Activated CD4-positive, alpha-beta T cell treated with anti-CD3 and anti-CD28 coated beads, Interleukin-2, amount 50 U/mL, for 24 hours (primary cell): ENCODE measurements around the gene KMT2E.
"Not testable (repeated sequence)": the region's sequence is repeated elsewhere in the genome, so short reads cannot be mapped to it uniquely, and the experiment has no call there.

Experiments
- DNase-seq, 2 donors: peaks; one replicate each; pipeline ENCODE4 v3.0.0-alpha.2; 2020; ENCODE audit warnings: low read depth in 1 of 2, low spot score in 1 of 2

Gene KMT2E

DNA sequence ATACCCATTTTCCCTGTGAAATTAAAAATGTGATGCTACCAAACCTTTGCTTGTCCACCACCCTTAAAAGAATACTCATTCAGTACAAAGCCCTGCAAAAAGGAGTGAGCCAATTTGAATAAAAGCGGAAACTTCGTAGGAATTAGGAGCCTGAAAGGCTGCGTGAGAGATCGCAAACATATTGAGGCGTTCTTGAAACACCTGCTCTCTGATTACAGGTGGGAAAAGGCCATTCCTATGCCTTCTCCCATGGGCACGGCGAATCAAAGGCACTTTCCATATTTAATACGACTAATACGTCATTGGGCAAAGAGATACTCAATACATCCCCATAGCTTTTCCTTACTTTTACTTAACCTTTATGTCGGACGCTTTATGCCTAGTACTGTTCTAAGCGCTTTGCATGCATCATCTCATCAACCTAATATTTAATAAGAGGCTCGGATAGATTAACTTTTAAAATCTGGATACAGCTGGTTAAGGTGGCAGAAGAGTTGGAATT is 30.9 kb upstream of the KMT2E start:
- DNase-seq: no peak

DNA sequence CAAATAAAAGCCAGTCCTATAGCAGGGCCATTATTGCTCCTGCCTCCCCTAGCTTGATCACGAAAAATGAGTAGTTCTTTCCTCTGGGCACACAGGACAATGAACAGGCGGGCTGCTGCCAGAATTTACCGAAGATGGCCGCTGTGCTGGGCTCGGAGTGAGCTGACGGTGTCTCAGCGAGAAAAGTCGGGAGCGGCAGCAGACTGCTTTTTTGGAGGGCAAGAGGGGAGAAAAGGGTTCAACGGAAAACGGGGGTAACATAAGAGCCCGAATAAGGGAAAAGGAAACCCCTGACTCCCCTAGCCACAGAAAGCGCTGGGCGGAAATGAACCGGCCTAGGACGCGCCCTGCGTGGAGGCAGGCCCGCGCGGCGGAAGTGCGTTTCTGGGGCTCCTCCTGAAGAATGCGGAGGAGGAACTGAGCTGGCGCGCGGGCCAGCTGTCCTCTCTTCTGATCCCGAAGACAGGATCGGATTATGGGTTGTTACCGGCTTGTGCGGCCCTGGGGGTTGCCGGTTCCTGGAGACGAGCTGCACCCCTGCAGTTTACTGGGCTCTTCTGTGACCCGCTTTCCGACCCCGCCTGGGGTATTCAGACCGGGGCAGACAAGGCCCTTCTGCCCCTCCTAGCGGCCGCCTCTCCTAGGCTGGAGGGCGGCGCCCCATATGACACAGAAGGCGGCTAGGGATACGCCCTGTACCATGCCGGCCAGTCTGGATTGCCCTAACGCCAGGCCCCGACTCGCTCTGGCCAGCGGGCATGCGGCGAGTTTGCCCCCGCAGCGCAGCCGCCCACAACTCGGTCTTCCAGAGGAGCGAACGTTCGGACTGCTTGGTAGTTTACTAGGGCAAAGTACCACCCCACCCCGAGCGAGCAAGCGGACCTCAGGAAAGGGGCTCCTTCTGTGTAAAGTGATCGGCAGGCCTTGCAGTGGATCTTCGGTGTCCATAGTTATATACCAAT is 30.1 kb upstream of the KMT2E start:
- DNase-seq: peak; percentile 73 to 81

DNA sequence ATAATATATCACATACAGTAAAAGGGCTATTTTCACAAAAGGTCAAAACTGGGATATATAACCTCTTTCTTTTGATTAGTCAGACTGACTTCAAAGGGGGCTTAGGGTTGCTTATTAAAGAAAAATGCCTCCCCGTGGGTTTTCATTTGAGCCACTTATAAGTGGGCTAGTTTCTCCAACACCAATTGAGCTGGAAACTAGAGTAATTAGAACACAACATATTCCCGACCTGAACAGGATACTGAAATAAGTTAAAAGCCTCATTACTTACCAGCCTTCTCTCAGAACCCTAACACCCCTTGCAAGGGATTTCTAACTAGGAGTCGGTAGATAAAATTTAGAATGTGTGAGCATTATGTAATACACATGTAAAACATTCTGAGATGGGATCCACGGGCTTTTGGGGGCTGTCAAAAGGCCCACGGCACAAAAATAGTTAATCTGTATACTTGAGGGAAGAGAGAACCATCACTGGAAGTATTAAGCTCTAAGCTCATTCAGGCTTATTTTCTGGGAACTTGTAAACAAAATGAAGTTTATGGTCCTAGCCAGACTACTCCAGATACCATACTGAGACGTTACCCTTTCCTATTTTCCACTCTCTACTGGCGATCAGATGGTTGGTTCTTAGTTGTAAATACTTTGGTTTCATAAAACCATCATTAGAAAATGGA is 29.3 kb upstream of the KMT2E start:
- DNase-seq: no peak

- DNase-seq: no peak
Observed at GRCh38 chr7:104985259-104985617, 28.8 kb upstream of the KMT2E start.

DNA sequence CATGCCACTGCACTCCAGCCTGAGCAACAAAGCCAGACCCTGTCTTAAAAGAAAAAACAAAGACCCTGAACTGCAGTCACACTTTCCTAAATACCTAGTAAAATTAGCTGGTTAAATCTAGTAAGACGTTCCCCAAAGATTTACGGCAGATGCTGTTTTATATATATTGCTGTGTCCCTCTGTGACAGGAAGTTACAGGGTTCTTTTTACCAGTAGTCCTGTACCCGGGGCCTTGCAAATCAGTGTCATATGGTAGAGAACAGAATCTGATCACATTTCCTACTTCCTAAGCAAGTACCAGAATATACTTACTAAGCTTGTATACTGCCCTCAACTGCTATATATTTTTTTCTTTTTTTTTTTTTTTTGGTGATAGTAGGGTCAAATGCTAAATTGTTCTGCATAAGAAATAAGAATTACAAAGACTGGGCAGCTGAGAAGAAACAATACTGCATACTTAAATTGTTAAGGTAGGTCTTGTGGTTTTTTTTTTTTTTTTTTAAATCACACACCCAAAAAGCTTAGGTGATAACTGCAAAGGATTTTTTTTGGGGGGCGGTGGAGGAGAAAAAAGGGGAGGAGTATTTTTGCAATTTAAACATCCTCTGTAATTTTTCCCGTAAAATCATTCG is 27.3 kb upstream of the KMT2E start:
- no peak for DNase-seq

GRCh38 chr7:104987403-104987802 is 26.6 kb upstream of the KMT2E start:
- not testable (repeated sequence) for DNase-seq

DNA sequence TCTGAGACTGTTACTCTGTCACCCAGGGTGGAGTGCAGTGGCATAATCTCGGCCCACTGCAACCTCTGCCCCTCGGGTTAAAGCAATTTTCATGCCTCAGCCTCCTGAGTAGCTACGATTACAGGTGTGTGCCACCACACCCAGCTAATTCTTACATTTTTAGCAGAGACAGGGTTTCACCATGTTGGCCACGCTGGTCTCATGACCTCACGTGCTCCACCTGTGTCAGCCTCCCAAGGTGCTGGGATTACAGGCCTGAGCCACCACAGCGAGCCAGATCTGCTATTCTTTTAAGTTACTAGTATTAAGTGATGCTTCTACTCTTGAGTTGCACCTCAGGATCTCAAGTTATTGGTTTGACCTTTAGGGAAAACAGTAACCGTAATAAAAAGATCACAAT is 23.0 kb upstream of the KMT2E start:
- no peak for DNase-seq

GRCh38 chr7:104992306-104992705 is 21.7 kb upstream of the KMT2E start:
- DNase-seq: no peak

DNA sequence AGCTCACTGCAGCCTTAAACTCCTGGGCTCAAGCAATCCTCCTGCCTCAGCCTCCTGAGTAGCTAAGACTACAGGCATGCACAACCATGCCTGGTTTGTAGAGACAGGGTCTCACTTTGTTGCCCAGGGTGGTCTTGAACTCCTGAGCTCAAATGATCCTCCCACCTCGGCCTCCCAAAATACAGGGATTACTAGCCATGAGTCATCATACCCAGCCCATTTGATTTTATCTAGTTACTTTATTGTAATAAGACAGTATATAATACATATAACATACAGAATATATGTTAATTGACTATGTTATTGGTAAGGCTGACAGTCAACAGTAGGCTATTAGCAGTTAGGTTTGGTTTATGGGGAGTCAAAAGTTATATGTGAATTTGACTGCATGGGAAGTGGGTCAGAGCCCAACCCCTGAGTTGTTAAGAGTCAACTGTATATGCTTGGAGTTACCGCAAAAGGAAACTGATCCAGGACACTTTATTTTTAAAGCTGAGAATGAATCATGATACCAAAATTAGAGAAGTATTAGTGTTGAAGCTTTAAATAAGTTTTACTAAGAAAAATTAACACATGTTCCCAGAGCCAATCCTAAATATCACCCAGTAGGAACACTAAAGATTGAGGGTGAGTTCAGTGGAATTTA is 20.7 kb upstream of the KMT2E start:
- no peak for DNase-seq

- no peak for DNase-seq
Observed at GRCh38 chr7:104998040-104998752, 15.8 kb upstream of the KMT2E start.

DNA sequence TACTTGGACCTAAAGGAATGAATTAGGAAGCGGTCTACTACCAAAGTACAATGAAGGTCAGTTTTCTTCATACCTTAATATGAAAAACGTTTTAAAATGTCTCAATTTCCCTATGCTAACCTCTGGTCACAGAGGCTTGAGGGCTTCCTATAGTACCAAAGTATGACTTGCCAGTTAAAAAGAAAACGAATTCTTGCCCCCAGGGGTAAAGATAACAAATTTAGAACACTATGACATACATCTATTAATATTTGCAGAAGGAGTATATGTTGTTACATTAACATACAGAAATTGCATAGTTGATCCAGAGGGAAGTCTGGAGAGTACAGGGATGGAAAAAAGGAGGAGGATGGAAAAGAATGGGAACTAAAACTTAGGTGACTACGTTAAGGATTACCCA is 13.8 kb upstream of the KMT2E start:
- no peak for DNase-seq

GRCh38 chr7:105000927-105001336 is 13.1 kb upstream of the KMT2E start:
- no peak for DNase-seq

GRCh38 chr7:105001652-105002184 is 12.3 kb upstream of the KMT2E start:
- no peak for DNase-seq

- peak in 1 of 2 donors; percentile 25 for DNase-seq
Observed at GRCh38 chr7:105003275-105003674, 10.7 kb upstream of the KMT2E start.

GRCh38 chr7:105003872-105004510 is 10.0 kb upstream of the KMT2E start:
- DNase-seq: no peak

GRCh38 chr7:105005006-105005405 is 9.0 kb upstream of the KMT2E start:
- DNase-seq: not testable (repeated sequence)

DNA sequence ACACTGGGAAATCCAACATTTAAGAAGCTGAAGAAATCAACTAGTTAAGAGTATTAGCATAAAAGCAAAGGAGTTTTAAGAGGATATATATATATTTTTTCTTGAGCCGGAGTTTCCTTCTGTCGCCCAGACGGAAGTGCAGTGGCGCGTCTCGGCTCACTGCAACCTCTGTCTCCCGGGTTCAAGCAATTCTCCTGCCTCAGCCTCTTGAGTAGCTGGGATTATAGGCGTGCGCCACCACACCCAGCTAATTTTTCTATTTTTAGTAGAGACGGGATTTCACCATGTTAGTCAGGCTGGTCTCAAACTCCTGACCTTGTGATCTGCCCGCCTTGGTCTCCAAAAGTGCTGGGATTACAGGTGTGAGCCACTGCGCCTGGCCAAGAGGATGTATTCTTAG is 8.5 kb upstream of the KMT2E start:
- DNase-seq: not testable (repeated sequence)

DNA sequence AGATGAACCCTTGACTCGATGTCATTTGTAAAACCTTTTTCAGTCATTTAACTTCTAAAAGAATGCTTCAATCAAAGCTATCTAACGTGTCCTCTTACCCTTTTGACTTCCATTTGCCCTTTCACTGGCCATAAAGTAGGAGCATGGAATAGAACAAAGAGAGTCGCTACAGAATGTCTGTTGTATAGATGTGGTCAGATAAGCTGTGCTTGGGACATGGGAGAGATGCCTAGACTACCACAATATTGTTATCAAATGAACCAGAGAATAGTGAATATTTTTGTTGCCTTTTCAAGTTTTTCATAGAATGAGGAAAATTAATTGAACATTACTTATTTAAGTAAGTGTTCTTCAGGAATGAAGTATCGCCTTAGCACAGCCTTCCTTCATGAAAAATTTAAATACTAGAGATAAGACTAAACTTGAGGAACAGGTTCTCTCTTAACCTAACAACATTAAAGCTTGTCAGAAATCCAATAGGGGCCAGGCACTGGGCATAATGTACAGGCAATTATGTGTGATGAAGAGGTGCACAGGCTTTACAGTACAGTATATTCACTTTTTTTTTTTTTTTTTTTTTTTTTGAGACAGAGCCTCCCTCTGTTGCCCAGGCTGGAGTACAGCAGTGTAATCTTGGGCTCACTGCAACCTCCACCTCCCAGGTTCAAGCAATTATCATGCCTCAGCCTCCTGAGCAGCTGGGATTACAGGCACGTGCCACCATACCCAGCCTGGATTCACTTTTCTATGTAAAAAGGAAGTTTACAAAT is 7.5 kb upstream of the KMT2E start:
- no peak for DNase-seq

- no peak for DNase-seq
Observed at GRCh38 chr7:105007298-105007697, 6.7 kb upstream of the KMT2E start.
